PC-3 (cell line): Measurements from ENCODE around the gene PCSK1N.
"Not testable (repeated sequence)": the region's sequence is repeated elsewhere in the genome, so short reads cannot be mapped to it uniquely, and the experiment has no call there.

Source experiments
- EZH2 ChIP-seq: fragments of 300-600 bp; sonication (generic); IDR thresholded peaks from one replicate; pipeline ENCODE4 v1.6.1; 2017; ENCODE audit warnings: antibody characterized with exemption, mild to moderate bottlenecking, low read length; ENCODE audit not compliant: unreplicated experiment
- EZH2phosphoT487 ChIP-seq: fragments of 300-600 bp; sonication (generic); IDR thresholded peaks from 2 replicates; pipeline ENCODE4 v1.6.1; 2018; ENCODE audit warnings: mild to moderate bottlenecking, antibody characterized with exemption, low read length, borderline replicate concordance
- TF ChIP-seq, protein P1 (sequence below): fragments of 300-600 bp; sonication (generic); conservative IDR thresholded peaks from 2 replicates; pipeline ENCODE4 v1.5.1; 2017; ENCODE audit warnings: antibody characterized with exemption, low read depth, mild to moderate bottlenecking, low read length

DNA sequence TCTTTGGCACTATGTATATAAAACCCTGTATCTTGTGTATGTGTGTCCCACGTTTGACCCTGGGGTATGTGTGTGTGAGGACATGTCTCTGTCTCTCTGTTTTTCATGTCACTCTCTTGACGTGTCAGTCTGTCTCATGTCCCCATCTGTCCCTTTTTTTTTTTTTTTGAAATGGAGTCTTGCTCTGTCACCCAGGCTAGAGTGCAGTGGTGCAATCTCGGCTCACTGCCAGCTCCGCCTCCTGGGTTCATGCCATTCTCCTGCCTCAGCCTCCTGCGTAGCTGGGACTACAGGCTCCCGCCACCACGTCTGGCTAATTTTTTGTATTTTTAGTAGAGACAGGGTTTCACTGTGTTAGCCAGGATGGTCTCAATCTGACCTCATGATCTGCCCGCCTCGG is 16.0 kb downstream of the PCSK1N start:
- TF ChIP-seq, protein P1, sequence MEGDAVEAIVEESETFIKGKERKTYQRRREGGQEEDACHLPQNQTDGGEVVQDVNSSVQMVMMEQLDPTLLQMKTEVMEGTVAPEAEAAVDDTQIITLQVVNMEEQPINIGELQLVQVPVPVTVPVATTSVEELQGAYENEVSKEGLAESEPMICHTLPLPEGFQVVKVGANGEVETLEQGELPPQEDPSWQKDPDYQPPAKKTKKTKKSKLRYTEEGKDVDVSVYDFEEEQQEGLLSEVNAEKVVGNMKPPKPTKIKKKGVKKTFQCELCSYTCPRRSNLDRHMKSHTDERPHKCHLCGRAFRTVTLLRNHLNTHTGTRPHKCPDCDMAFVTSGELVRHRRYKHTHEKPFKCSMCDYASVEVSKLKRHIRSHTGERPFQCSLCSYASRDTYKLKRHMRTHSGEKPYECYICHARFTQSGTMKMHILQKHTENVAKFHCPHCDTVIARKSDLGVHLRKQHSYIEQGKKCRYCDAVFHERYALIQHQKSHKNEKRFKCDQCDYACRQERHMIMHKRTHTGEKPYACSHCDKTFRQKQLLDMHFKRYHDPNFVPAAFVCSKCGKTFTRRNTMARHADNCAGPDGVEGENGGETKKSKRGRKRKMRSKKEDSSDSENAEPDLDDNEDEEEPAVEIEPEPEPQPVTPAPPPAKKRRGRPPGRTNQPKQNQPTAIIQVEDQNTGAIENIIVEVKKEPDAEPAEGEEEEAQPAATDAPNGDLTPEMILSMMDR: not testable (repeated sequence)
- not testable (repeated sequence) for TF ChIP-seq EZH2, EZH2phosphoT487
